BJ (cell line): ENCODE measurements around the gene NR1H2. TPM values are rescaled to one million over a fixed set of nuclear protein-coding genes. Genes with fewer than 3 reads are reported as not detected.

Experiments used
- CTCF ChIA-PET: fragments of 350-600 bp; formaldehyde crosslinking; extraction: SDS; loops from one replicate; lab custom pipeline; 2021; ENCODE audit warnings: antibody characterized with exemption, inconsistent platforms; lab: Yijun Ruan, JAX
- POLR2A ChIA-PET: fragments of 300-600 bp; sonication (Branson Sonifier 250); formaldehyde crosslinking; extraction: SDS; loops from one replicate; lab custom pipeline; 2021; ENCODE audit warnings: antibody characterized with exemption; lab: Charles Lee
- DNase-seq: peaks from one replicate; pipeline ENCODE4 v3.0.0-alpha.2; 2011; ENCODE audit warnings: low read depth
- H3K27me3 ChIP-seq: 2 replicates; pipeline ENCODE4 v1.6.0; 2011; ENCODE audit warnings: low read length; ENCODE audit not compliant: control insufficient read depth, insufficient read depth
- H3K36me3 ChIP-seq: 2 replicates; pipeline ENCODE4 v1.5.1; 2011; ENCODE audit warnings: low read length; ENCODE audit not compliant: control insufficient read depth, insufficient read depth
- H3K4me3 ChIP-seq: 2 replicates; pipeline ENCODE4 v1.5.1; 2011; ENCODE audit warnings: low read depth, mild to moderate bottlenecking, control low read depth, low read length
- CTCF ChIP-seq: IDR thresholded peaks from 2 replicates; pipeline ENCODE4 v1.5.1; 2011; ENCODE audit warnings: low read depth, mild to moderate bottlenecking, control low read depth, inconsistent platforms, low read length, moderate library complexity; ENCODE audit not compliant: insufficient read depth
- polyA plus RNA-seq: library from polyadenylated mRNA; depleted of rRNA; stranded (reverse); fragments of >200 nt; gene quantifications from 2 replicates; pipeline ENCODE4 v1.2.3, GENCODE V29; 2011

NR1H2 gene
- polyA plus RNA-seq, 1 experiment = 78.4 TPM

- Histone ChIP-seq H3K4me3 (no peak overlapping the region), H3K27me3 (no peaks in the 10 kb centered on the region), H3K36me3 (peaks cover 4% of the 10 kb centered on the region)
- TF ChIP-seq CTCF = no peak
- POLR2A ChIA-PET = interaction anchor here (0.5 kb wide), 1 partner anchor 78 kb away, joined by 5 read pairs; no protein-coding TSS in a partner anchor
- no peak for DNase-seq
- CTCF ChIA-PET = interaction anchor here (0.7 to 2.0 kb wide), 3 partner anchors 9 to 42 kb away, joined by 3 to 5 read pairs (median 3); partner anchors contain the start of gene SPIB
Observed at GRCh38 chr19:50410109-50410508, 33.9 kb downstream of the NR1H2 start.

DNA sequence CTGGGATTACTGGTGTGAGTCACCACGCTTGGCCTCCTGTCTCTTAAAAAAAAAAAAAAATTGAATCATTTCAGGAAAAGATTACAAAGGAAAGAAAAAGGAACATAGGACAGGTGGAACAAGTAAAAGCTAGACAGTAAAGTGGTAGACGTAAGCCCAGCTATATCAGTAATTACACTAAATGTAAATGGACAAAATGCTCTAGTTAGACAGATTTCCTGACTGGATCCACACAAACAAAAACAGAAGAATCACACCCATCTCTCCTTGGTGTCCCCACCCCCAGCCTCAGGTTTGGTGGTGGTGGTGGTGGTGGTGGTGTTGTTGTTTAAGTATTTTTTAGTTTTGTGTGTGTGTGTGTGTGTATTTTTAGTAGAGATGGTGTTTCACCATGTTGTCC lies 36.2 kb downstream of the NR1H2 start:
- Histone ChIP-seq H3K27me3 (no peaks in the 10 kb centered on the region), H3K36me3 (peaks cover 3% of the 10 kb centered on the region), H3K4me3 (no peak overlapping the region)
- POLR2A ChIA-PET = no interaction called here
- TF ChIP-seq CTCF = no peak
- CTCF ChIA-PET = interaction anchor here (1.1 kb wide), 1 partner anchor 44 kb away, joined by 3 read pairs; no protein-coding TSS in a partner anchor
- DNase-seq = no peak

GRCh38 chr19:50413096-50413495 lies 36.8 kb downstream of the NR1H2 start:
- ChIA-PET CTCF (no interaction called here), POLR2A (no interaction called here)
- DNase-seq = no peak
- Histone ChIP-seq H3K27me3 (no peaks in the 10 kb centered on the region), H3K36me3 (peaks cover 3% of the 10 kb centered on the region), H3K4me3 (no peak overlapping the region)
- TF ChIP-seq CTCF = no peak

DNA sequence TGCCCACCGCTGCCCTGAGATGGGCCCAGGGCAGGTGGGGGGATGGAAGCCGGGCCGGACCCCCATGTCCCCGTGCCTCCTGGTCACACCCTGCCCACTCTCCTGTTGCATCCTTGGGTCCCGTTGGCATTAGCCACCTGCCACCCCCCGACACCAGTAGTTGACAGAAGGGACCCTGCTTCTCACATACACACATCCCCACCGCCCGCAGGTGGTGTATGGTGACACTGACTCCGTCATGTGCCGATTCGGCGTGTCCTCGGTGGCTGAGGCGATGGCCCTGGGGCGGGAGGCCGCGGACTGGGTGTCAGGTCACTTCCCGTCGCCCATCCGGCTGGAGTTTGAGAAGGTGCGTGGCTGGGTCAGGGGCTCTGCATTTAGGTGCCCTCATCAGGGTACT lies 37.3 kb downstream of the NR1H2 start:
- no peak for DNase-seq
- ChIA-PET CTCF (interaction anchor here (0.9 kb wide), 1 partner anchor 44 kb away, joined by 3 read pairs; no protein-coding TSS in a partner anchor), POLR2A (no interaction called here)
- no peaks in the 10 kb centered on the region for H3K27me3 ChIP-seq
- TF ChIP-seq CTCF = no peak
- peaks cover 3% of the 10 kb centered on the region for H3K36me3 ChIP-seq
- H3K4me3 ChIP-seq = no peak overlapping the region

- ChIA-PET POLR2A (no interaction called here), CTCF (interaction anchor here (0.6 to 1.8 kb wide), 11 partner anchors 10 to 54 kb away, joined by 3 to 8 read pairs (median 3); partner anchors contain the start of gene POLD1)
- peaks cover 3% of the 10 kb centered on the region for H3K36me3 ChIP-seq
- peak; percentile 86 for TF ChIP-seq CTCF
- H3K4me3 ChIP-seq = no peak overlapping the region
- H3K27me3 ChIP-seq = peaks cover 2% of the 10 kb centered on the region
- no peak for DNase-seq
Observed at GRCh38 chr19:50414864-50415660, 38.8 kb downstream of the NR1H2 start.
